PC-3 (cell line): ENCODE results near the gene DSP. TPM values are rescaled to one million over a fixed set of nuclear protein-coding genes. Genes with fewer than 3 reads are reported as not detected.

ENCODE experiments used
- ATAC-seq: fragments of 200-7000 bp; cut with Tn5 transposase; 2 replicates; pipeline ENCODE4 v1.9.1; 2020; ENCODE audit warnings: mild to moderate bottlenecking, moderate library complexity
- BruUV-seq: library from RNA; stranded (reverse); fragments of 400-500 nt; replicated peaks from 2 replicates; lab custom pipeline; 2021; lab: Mats Ljungman, UMichigan
- CTCF ChIA-PET: fragments of 300-600 bp; sonication (Branson Sonifier 250); formaldehyde crosslinking; loops from one replicate; lab custom pipeline; 2022; ENCODE audit warnings: antibody characterized with exemption; lab: Charles Lee
- POLR2A ChIA-PET: fragments of 300-600 bp; sonication (Branson Sonifier 250); formaldehyde crosslinking; loops from one replicate; lab custom pipeline; 2022; ENCODE audit warnings: antibody characterized with exemption; ENCODE audit not compliant: unreplicated experiment; lab: Charles Lee
- DNase-seq: peaks from one replicate; pipeline ENCODE4 v3.0.0-alpha.2; 2015
- H2AFZ ChIP-seq: fragments of 300-600 bp; sonication (generic); 2 replicates; pipeline ENCODE4 v1.6.0; 2016; ENCODE audit warnings: antibody characterized with exemption, low read length
- H3F3A ChIP-seq: fragments of 300-600 bp; sonication (generic); one replicate; pipeline ENCODE4 v1.6.0; 2017; ENCODE audit warnings: antibody characterized with exemption, low read length, control low read depth, mild to moderate bottlenecking; ENCODE audit not compliant: unreplicated experiment
- H3K27ac ChIP-seq: fragments of 300-600 bp; sonication (generic); 2 replicates; pipeline ENCODE4 v1.5.1; 2016; ENCODE audit warnings: mild to moderate bottlenecking, low read length
- H3K27me3 ChIP-seq: fragments of 300-600 bp; sonication (generic); 2 replicates; pipeline ENCODE4 v1.6.1; 2016; ENCODE audit warnings: low read length, mixed read lengths
- H3K36me3 ChIP-seq: fragments of 300-600 bp; sonication (generic); 2 replicates; pipeline ENCODE4 v1.6.1; 2016; ENCODE audit warnings: low read depth, mixed run types, low read length, mixed read lengths
- H3K4me1 ChIP-seq: fragments of 300-600 bp; sonication (generic); 2 replicates; pipeline ENCODE4 v1.5.1; 2016; ENCODE audit warnings: low read length; ENCODE audit not compliant: insufficient read depth
- H3K4me2 ChIP-seq: fragments of 300-600 bp; sonication (generic); 2 replicates; pipeline ENCODE4 v1.6.0; 2016; ENCODE audit warnings: low read length
- H3K4me3 ChIP-seq: fragments of 300-600 bp; sonication (generic); 2 replicates; pipeline ENCODE4 v1.5.1; 2016; ENCODE audit warnings: mild to moderate bottlenecking, low read length, mixed read lengths
- H3K79me2 ChIP-seq: fragments of 300-600 bp; sonication (generic); 2 replicates; pipeline ENCODE4 v1.6.1; 2017; ENCODE audit warnings: low read length, mixed read lengths
- H3K9ac ChIP-seq: fragments of 300-600 bp; sonication (generic); 2 replicates; pipeline ENCODE4 v1.6.0; 2016; ENCODE audit warnings: mild to moderate bottlenecking, low read length
- H3K9me2 ChIP-seq: fragments of 300-600 bp; sonication (generic); replicated peaks from 2 replicates; pipeline ENCODE4 v1.6.1; 2016; ENCODE audit warnings: mixed run types, low read length, mixed read lengths
- H3K9me3 ChIP-seq: fragments of 300-600 bp; sonication (generic); 2 replicates; pipeline ENCODE4 v1.6.1; 2016; ENCODE audit warnings: low read length, mixed read lengths
- H4K20me1 ChIP-seq: fragments of 300-600 bp; sonication (generic); 2 replicates; pipeline ENCODE4 v1.6.1; 2016; ENCODE audit warnings: low read length, mixed read lengths
- CTCF ChIP-seq: fragments of 300-600 bp; sonication (generic); conservative IDR thresholded peaks from 2 replicates; pipeline ENCODE4 v1.5.1; 2017; ENCODE audit warnings: antibody characterized with exemption, low read depth, mild to moderate bottlenecking, low read length
- EZH2 ChIP-seq: fragments of 300-600 bp; sonication (generic); IDR thresholded peaks from one replicate; pipeline ENCODE4 v1.6.1; 2017; ENCODE audit warnings: antibody characterized with exemption, mild to moderate bottlenecking, low read length; ENCODE audit not compliant: unreplicated experiment
- EZH2phosphoT487 ChIP-seq: fragments of 300-600 bp; sonication (generic); IDR thresholded peaks from 2 replicates; pipeline ENCODE4 v1.6.1; 2018; ENCODE audit warnings: mild to moderate bottlenecking, antibody characterized with exemption, low read length, borderline replicate concordance
- intact Hi-C: fragments of 100-400 bp; cut with micrococcal nuclease; formaldehyde crosslinking; loops from 2 replicates; pipeline ENCODE4 v1.9.0; 2023
- total RNA-seq: library from RNA; depleted of rRNA; stranded (reverse); fragments of >200 nt; gene quantifications from 2 replicates; pipeline ENCODE4 v1.2.3, GENCODE V29; 2014

Gene DSP
- total RNA-seq, 1 experiment from 2014 or later, result 54.7 TPM

GRCh38 chr6:7631466-7631865, 90.0 kb downstream of the DSP start:
- H3K9me3 ChIP-seq, result no peaks in the 10 kb centered on the region
- no peak overlapping the region for H2AFZ ChIP-seq
- no peaks in the 10 kb centered on the region for H3K9me2 ChIP-seq
- no peak overlapping the region for H3K27ac ChIP-seq
- no peaks in the 10 kb centered on the region for H4K20me1 ChIP-seq
- BruUV-seq, result no TSS peak
- DNase-seq (no peak), ATAC-seq (no peak)
- no peaks in the 10 kb centered on the region for H3K79me2 ChIP-seq
- CTCF ChIA-PET, result no interaction called here
- no peak overlapping the region for H3K4me2 ChIP-seq
- no peaks in the 10 kb centered on the region for H3K27me3 ChIP-seq
- no peak overlapping the region for H3K9ac ChIP-seq
- H3K4me1 ChIP-seq, result peaks cover 6% of the 10 kb centered on the region
- no peaks in the 10 kb centered on the region for H3K36me3 ChIP-seq
- no peak for TF ChIP-seq EZH2
- TF ChIP-seq EZH2phosphoT487, result no peak
- TF ChIP-seq CTCF, result no peak
- no peak overlapping the region for H3K4me3 ChIP-seq
- intact Hi-C loops, result no loop called here
- POLR2A ChIA-PET, result no interaction called here
- no peaks in the 10 kb centered on the region for H3F3A ChIP-seq

DNA sequence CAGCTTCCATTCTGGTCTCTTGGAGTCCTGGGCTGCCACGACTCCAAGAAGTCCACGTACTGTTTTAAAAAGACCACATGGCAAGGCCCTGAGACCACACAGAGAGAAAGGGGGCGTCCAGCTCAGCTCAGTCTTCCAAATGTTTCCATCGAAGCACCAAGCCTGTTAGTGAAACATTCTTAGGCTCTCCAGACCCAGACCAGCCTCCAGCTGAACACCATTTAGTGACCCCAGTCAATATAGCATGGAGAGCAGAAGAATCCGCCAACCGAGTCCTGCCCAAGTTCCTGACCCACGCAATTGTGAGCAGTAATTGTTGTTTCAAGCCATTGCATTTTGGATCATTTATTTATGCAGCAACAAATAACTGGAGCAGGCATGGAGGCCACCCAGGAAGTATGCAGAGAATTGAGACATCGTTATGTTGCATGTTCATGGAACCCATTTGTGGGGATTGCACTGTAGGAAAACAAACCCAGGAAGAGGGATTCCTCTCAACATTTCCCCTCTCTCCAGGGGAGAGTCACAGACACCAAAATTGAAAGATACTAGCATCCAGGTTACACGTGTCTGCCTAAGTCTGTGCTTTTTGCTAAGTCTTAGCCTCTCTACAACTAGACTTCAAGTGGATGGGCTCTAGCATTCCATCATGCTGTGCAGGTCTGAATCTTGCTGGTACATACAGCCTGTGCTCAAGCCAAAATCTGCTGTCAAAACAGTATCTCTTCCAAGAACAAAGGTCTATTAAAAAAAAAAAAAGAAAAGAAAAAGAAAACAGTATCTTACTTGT, 91.2 kb downstream of the DSP start:
- Histone ChIP-seq H3K9me3 (no peaks in the 10 kb centered on the region), H3K27me3 (no peaks in the 10 kb centered on the region), H3K9ac (no peak overlapping the region), H3K79me2 (no peaks in the 10 kb centered on the region), H3K27ac (no peak overlapping the region), H3K36me3 (no peaks in the 10 kb centered on the region), H3K9me2 (no peaks in the 10 kb centered on the region), H2AFZ (no peak overlapping the region), H3F3A (no peaks in the 10 kb centered on the region), H3K4me3 (no peak overlapping the region), H3K4me1 (peaks cover 7% of the 10 kb centered on the region), H4K20me1 (no peaks in the 10 kb centered on the region), H3K4me2 (no peak overlapping the region)
- ATAC-seq (no peak), DNase-seq (no peak)
- TF ChIP-seq CTCF, result no peak
- no peak for TF ChIP-seq EZH2
- TF ChIP-seq EZH2phosphoT487, result no peak
- ChIA-PET POLR2A (no interaction called here), CTCF (no interaction called here)
- intact Hi-C loops, result no loop called here
- no TSS peak for BruUV-seq

- no TSS peak for BruUV-seq
- Histone ChIP-seq H3K9ac (no peak overlapping the region), H3K9me2 (no peaks in the 10 kb centered on the region), H2AFZ (no peak overlapping the region), H3F3A (no peaks in the 10 kb centered on the region), H3K4me2 (no peak overlapping the region), H3K4me3 (no peak overlapping the region), H3K9me3 (no peaks in the 10 kb centered on the region), H3K27me3 (no peaks in the 10 kb centered on the region), H4K20me1 (no peaks in the 10 kb centered on the region), H3K27ac (no peak overlapping the region), H3K4me1 (peaks cover 7% of the 10 kb centered on the region), H3K36me3 (no peaks in the 10 kb centered on the region), H3K79me2 (no peaks in the 10 kb centered on the region)
- ATAC-seq, result no peak
- ChIA-PET CTCF (no interaction called here), POLR2A (no interaction called here)
- intact Hi-C loops, result no loop called here
- no peak for TF ChIP-seq CTCF
- no peak for TF ChIP-seq EZH2phosphoT487
- TF ChIP-seq EZH2, result no peak
- DNase-seq, result peak; percentile 19
Observed at GRCh38 chr6:7633361-7633760, 91.9 kb downstream of the DSP start.
